IPS DF 19.7 (cell line): ENCODE measurements around the gene PLA2G6.

ENCODE experiments used
- DNase-seq: peaks from one replicate; pipeline ENCODE4 v3.0.0-alpha.2; 2013; ENCODE audit warnings: low read depth, low spot score

The PLA2G6 gene

GRCh38 chr22:38110863-38111852 lies 70.5 kb downstream of the PLA2G6 start:
- no peak for DNase-seq

- DNase-seq: no peak
Measured at GRCh38 chr22:38110008-38110862, 71.4 kb downstream of the PLA2G6 start, which contains the start of gene BAIAP2L2. Gene BAIAP2L2 (minus strand): TSS chr22:38110684. CDS start chr22:38110525, 159 bp downstream.

DNA sequence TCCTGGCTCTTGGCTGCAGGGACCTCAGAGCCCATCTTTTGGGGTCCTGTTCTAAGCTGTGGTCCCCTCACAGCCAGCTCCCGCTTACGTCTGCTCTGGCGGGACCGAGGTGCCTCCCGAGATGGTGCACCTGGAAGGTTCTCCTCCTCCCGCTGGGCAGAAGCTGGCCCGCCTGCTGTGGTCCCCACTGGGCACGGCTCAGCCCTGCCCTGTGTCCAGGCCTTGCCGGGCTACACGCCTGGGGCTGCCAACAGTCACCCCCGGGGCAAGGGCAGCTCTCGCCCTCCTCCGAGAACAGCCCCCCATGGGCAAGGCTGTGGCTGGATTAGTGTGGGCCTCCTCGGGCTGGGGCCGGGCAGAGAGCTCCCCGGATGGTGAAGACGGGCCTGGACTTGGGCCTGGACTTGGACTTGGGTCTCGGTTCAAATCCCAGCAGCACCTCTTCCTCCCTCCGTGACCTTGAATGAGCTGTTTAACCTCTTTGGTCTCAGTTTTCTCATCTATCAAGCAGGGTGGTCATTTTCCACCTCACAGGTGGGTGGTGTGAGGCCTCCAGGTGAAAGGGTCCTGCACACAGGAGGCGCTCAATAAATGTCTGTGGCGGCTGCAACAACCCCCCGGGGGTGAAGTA lies 72.1 kb downstream of the PLA2G6 start:
- no peak for DNase-seq

- DNase-seq: no peak
Measured at GRCh38 chr22:38108561-38109319, 72.9 kb downstream of the PLA2G6 start.

DNA sequence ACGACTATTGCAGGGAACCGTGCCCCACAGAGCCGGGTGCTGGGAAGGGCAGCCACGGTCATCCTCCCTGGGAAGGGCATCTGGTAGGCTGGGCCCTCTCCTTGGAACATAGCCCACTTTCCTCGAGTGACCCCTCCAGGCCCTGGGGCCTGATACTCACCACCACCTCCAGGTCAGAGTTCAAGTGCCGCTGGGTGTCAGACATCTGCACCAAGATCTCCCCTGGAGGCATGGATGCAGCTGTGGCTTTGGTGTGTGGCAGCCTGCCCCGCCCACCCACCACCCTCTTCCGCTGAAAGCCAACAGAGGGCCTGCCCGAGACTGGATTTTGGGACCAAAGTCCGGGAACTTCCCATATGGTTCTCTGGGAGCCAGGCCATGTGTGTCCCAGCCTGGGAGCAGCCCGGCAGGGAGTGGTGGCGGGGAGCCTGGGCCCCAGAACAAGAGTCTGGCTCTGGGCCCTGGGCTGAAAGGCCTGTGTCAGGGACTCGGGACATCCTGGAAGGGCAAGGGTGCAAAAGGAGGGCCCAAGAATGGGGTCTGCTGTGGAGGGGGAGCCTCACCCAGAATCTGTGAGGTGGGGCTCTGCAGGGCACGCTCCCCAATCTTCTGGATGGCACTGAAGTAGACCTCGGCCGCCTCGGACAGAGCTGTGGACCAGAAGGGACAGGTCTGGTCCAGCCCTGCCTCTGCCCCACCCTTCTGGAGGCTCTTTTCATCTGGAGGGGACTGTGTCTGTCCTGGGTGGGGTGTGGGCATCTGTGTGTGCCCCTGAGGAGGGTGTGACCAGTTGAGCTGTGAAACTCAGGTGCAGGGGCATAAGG lies 73.7 kb downstream of the PLA2G6 start:
- DNase-seq: no peak

DNA sequence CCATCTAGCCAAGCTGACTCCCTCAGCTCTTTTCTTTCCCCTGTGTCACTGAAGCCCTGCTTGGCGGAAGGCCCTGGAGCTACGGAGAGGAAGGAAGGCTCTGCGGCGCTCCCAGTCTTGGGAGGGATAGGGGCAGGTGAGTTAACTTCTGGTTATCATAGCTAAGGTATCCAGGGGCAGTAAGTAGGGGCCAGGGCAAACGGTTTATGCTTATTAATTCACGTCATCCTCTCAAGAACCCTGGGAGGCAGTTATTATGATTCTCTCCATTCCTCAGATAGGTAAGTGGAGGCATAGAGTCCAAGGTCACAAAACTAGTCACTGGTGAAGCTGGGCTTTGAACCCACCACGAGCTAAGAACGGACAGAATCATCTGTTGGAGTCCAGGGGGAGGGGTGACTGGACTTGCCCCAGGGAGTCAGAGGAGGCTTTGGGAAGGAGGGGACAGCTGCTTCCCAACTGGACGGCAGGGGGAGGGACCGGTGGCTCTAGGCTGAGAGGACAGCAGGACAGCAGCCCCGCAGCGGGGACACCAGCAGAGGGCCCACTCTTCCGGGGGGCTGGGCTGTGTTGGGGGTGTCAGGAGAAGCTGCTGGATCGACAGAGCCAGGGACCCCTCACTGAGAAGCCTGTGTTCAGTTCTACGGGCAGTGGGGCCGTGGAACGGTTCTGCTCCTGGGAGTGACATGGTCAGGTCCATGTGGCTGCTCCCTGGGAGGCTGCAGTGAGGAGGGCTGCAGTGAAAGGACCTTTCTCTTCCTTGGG lies 74.6 kb downstream of the PLA2G6 start:
- no peak for DNase-seq

GRCh38 chr22:38104084-38104483 lies 77.5 kb downstream of the PLA2G6 start:
- DNase-seq: no peak

DNA sequence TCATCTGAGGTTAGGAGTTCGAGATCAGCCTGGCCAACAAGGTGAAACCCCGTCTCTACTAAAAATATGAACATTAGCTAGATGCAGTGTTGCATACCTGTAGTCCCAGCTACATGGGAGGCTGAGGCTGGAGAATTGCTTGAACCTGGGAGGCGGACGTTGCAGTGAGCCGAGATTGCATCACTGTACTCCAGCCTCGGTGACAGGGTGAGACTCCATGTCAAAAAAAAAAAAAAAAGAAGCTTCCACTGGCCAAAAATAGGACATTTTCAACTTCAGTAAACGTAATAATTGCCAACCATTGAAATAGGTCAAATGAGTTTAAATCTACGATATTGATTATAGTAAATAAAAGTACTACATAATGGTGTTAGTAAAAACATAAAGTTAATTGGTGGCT lies 78.0 kb downstream of the PLA2G6 start:
- DNase-seq: no peak

GRCh38 chr22:38098410-38099249 lies 83.0 kb downstream of the PLA2G6 start:
- no peak for DNase-seq

DNA sequence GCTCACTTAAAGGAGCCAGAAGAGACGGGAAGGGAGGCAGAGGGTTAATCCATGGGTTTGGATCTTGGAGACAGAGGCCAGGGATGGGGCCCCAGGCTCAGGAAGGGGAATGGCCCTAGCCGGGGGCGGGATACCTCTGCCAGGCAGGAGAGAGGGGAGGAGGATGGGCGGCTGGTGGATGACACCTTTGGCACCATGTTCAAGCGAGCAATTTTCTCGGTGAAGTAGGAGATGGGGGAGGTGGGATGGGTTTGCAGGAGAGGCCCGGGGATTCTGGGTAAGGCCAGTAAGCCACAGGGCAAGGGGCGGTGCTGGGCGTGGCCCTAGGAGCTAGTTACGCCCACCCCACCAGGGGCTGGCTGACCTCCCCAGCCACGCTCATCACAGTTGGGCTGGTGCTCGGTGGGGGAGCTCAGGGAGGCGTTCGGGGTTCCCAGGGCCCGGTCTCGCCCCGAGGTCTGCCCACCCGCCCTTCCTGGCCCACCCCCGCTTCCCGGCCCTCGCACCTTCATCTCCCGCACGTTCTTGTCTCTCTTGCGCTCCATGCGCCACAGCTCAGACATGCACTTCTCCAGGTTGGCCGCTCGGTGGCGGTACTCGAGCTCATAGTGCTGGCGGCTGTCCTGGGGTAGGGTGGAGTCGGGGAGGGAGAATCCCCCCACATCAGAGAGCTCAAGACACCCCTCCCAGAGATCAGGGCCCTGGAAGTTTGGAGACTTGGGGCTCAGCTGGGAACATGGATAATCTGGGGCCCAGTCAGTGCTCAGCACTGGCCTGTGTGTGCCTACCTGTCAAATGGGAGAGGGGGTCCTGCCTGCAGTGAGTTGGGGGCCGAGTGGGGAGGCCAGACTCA lies 83.8 kb downstream of the PLA2G6 start:
- DNase-seq: no peak

- DNase-seq: no peak
Measured at GRCh38 chr22:38097058-38097457, 84.6 kb downstream of the PLA2G6 start.

DNA sequence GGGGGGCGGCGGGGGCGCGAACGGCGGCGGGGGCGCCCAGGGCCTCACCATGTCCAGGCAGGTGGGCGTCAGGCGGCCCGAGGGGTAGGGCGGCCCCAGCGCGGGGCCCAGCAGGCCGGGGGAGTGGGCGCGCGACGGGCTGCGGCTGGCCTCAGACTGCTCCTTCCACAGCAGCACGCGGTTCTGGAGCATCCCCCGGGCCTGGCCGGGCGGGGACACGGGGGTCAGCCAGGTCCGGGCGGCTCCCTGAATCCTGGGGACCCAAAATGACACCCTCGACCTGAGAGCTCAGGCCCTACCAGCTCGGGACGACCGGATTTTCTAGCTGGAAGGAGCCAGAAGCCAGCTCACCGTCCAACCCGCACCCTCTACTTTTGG lies 92.2 kb downstream of the PLA2G6 start:
- no peak for DNase-seq

- no peak for DNase-seq
Measured at GRCh38 chr22:38088629-38089473, 92.8 kb downstream of the PLA2G6 start.

- no peak for DNase-seq
Measured at GRCh38 chr22:38087855-38088254, 93.8 kb downstream of the PLA2G6 start.

GRCh38 chr22:38086942-38087341 lies 94.7 kb downstream of the PLA2G6 start:
- DNase-seq: no peak

GRCh38 chr22:38086001-38086845 lies 95.4 kb downstream of the PLA2G6 start:
- no peak for DNase-seq
